ENCODE measurements around the gene API5.
"Not testable (repeated sequence)": the region's sequence is repeated elsewhere in the genome, so short reads cannot be mapped to it uniquely, and the experiment has no call there.

The API5 gene

DNA sequence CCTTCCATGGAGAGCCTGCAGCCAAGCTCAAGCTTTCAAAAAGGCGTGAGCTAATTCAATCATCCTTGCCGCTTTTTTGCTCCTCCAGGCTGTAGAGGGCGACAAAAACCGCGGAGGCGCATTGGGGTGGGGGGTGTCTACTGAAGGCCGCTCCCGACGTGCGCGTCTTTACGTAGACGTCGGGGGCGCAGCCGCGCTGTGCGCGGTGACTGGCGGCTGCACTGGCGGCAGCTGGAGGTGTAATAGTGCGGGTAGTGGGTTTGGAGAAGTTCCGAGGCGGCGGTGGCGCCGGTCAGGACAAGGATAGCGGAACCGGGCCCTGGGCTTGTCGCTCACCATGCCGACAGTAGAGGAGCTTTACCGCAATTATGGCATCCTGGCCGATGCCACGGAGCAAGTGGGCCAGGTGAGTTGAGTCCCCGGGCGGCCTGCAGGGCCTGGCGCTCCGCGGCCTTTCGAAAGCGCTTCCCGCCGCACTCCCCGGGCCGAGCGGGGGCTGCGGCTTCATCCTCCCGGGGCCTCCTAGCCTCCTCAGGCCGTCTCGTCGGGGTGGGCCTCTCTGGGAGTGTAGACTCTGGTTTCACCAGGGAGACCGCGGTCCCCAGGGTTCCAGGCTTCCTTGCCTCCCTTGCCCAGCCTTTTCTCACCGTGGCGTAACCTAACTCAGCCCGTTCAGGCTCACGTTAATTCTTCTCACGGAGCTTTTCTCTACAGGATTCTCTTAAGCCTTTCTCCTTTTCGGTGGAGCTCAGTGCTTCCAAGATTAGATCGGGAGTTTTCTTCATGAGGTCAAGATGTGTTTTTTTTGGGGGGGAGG lies at the start of gene API5:
Gene API5, plus strand, starts transcription at position 206 of the 817 bp plus-strand sequence. Its CDS starts 132 bp downstream, at position 338.
- peak; percentile 89 for DNase-seq

DNA sequence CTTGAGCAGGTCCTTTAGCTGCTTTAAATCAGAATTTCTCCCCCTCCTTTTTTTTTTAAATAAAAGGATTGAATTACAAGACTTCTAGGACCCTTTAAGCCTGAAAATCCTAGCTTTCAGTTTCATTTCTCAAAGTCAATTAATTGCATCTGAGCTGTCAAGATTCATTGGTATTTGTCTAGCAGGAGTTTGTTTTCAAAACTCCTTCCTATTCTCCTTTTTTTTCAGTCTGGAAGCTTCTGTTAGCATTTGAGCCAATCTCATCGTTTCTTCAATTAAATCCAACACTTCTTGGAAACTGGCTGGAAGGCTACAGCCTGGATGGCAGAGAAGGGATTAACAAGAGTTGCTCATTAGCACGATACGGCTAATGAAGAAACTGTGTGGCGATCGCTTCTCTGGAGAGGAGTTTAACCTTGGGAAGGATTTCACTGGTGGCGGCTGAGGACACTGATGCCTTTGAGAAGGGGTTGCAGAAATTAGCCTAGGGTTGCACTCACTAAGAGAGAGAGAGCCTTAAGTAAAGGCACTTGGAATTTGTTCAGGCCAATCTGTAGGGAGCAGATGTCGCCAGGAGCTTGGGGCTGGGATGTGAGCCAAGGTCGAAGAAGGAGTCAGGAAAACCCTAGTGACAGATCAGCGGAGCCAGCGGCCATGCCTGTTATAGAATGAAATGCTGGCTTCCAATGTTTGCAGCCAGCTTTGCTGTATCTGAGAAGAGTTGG lies 43.8 kb upstream of the API5 start:
- no peak for DNase-seq

DNA sequence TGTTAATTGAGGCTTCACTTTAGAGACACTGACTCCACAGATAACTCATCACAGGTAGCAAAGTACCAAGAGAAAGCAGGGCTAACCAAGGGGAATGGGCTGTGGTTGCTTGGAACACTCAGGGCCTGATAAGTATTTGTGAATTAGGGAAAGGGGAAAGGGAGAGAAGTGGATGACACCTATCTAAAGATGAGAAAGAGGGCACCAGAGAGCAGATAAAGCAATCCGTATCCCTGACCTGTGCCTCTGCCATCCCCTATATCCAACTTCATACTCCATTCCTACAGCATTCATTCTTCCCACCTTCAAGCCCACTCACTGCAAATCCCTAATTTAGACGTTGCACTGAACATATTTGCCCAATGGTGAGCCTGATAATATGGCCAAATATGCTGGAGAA lies 43.0 kb upstream of the API5 start:
- no peak for DNase-seq

DNA sequence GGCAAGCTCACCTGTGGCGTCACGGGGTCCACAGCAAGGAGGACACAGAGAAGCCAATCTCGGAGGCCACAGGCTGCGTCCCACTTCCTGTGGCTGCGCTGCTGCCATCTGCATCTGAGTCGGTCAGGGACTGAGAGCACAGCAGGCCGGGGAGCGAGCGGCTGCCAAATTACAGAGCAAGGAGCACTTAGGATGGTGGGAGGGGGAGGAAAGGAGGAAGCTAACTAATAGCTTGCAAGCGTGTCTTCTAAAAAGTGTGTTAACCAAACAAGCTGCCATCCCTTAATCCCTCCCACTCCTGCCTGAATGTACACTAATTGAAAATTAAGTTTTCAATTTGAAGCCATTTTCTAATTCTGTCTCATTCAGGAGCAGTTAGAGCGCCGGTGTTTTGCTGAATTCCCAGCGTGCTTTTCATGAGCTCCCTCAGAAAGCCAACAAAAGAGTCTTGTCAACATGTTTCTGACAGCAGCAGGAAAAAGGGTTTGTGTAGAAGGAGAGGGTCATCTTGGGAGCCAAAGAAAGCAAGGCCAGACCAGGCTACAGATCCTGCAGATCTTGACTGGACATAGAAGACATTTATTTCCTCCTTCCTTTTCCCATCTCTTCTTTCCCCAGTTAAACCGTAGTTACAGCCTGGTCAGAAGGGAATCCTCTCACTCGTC lies 42.4 kb upstream of the API5 start:
- no peak for DNase-seq

DNA sequence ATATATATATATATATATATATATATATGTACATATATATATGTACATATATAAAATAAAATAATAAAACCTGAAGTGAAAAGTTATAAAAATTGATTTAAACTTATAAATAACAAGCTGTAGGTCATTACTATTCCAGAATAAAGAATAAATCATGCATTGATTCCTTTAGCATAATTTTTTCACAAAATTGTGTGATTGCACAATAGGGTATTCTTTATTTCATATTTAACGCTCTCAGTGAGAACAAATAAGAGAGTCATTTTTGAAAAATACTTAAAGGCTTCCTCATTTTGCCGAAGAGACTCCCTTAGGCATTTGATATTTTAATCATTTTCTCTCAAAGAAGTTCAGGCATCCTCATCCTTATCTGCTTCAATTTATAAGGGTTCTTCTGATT lies 41.3 kb upstream of the API5 start:
- DNase-seq = no peak

DNA sequence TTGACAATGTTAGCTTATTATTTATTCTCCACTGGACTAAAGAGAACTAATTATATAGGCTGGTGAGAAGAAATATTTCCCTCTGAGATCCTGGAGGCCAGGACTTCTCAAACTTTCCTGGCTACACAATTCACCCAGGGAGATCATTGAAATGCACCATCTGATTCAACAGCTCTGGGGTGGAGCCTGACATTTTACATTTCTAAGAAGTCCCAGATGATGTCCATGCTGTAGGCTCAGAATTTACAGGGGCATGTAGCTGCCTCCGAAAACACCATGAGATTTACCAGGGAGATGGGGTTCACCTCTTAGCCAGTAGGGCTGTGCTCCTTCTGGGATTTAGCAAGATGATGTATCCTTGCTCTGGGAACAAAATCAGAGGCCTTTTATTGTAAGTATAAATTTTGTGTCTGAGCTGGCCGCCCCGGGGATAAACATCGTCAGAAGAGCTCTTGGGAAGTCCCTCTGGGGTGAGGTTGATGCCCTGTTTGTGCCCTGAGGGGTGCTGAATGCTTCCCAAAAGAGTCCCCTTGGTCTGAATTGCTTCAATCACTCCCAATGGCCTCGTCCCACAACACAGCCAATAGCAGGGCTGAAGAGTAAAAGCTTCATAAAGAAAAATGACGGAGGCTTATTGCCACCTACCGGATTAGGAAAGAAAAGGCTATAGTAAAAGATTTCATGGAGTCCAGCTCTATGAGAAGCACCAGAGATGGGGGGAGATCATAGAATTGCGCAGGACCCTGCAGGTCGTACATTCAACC lies 33.4 kb upstream of the API5 start:
- no peak for DNase-seq

DNA sequence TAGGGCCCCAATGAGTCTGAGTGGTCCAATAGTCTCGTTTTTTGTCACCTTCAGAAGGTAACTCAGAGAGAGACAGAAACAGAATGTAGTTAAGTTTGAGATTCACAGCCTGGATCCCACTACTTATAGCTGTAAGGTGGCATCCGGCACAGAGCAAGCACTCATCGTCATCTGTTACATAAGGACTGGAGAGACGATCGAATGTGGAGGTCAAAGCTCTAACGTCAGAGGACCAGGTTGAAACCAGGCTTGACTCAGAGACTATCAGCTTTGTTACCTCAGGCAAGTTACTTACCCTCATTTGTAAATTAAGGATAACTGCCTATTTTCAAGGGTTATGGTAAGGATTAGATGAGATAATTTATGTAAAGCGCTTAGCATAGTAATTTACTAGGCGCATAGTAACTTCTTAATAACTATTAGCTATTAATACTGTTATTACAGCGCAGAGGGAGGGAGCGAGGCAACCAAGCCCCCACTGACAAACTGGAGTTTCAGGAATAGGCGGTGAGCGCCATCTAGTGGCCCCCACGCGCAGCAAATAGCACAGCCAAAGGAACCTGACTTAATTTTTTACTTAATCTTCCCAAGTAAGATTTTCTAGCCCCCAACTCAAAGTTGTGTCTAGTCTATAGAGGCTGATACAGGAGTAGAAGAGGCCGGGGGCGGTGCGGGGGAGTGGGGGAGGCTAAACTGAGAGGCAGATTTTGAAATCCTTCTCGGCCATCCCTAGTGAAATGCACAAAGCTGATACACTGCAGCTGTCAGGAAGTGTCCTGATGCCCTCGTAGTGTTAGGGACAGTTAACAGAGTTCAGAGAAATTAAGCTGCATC lies 29.0 kb upstream of the API5 start:
- peak; percentile 48 for DNase-seq

DNA sequence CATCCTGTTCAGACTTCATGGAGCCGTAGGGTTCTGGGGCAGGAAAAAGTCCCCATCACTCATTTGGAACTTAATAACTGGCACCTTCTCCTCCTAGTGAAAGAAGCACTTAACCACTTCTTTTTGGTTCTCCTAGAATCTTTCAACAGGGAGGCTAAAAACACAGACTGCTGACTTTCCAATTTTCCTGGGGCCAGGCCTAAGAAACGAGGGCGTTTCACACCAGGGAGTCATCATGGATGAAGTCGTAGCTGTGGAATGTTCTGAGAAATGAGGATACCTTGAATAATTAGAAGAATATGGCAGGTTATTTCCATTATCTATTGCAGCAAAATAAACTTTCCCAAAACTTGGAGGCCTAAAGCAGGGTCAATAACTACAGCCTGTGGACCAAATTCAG lies 26.0 kb upstream of the API5 start:
- no peak for DNase-seq

DNA sequence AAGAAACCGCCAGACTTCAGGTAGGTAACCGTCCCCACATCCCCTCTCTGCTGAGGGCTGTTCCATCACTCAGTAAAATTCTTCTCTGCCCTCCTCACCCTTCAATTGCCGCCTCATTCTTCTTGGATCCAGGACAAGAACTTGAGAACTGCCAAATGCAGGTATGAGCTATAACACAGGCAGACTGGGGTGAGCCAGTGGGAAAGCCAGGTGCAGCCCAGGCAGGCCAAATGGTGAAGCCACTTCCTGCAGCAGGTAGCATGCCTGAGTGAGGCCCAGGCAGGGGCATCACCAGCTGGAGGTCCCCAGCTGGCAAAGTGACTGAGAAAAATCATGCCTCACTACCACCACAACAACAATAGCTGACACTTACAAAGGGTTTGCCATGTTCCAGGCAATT lies 22.4 kb upstream of the API5 start:
- no peak for DNase-seq

DNA sequence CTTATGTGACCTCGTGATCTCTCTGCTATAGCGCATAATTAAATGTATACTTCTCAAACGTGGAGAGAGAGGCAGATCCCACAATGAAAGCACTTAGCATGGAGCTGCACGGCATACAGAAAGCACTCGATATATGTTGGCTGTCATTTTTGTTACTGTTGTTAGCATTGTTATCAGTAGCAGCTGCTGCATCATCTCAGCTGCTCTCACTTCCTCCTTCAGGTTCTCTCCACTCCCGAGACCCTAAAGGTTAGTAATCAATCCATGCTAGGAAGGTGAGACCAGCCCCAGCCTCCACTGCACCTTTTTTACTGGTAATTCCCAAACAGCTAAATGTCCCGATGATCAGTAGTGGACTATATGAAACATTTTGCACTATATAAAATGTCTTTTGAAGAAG lies 13.4 kb upstream of the API5 start:
- no peak for DNase-seq

DNA sequence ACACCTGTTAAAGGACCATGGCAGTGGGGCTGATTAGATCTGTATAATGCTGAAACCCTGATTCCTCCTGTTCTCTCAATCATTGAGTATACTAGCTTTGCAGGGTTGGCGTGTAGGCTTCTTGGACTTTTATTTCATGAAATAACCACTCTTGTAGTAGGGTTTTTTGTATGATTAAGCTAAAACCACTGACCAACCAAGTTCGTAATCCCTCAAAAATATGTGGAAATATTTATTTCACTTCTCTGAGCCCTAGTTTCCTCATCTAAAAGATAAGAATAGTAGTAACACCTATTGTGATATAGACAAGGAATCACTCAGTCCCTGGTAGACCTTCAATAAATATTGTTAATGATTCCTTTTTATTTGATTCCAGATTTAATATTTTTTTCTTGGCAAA lies 4.2 kb downstream of the API5 start:
- DNase-seq = no peak

DNA sequence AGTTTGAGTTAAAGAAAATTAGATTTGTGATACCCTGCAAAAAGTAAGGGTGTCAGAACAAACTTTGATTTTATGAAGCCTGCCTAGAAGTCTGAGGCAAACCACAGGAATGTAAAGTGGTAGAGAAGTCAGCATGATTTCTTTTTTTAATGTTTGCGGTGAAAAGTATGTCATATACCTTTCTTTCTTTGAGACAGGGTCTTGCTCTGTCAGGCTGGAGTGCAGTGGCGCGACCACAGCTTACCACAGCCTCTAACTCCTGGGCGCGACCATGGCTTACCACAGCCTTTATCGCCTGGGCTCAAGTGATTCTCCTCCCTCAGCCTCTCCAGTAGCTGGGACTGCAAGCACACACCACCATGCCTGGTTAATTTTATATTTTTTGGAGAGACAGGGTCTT lies 4.7 kb downstream of the API5 start:
- peak; percentile 21 for DNase-seq

DNA sequence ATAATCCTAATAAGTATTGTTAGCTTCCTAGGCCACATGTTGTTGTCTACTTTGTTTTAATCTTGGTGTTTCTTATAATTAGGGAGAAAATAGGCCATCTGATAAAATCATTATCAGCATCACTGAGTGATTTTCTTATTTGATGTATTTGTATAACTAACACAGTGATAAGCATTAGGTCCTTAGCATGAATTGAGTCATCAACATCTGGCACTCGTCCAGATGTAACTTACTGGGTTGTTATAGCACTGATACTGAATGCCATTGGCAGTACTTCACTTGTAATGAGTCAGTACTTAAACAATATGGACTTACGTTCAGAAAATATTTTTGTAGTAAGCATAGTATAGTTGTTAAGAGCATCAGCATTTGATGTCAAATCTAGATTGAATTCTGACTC lies 16.2 kb downstream of the API5 start:
- DNase-seq = no peak

DNA sequence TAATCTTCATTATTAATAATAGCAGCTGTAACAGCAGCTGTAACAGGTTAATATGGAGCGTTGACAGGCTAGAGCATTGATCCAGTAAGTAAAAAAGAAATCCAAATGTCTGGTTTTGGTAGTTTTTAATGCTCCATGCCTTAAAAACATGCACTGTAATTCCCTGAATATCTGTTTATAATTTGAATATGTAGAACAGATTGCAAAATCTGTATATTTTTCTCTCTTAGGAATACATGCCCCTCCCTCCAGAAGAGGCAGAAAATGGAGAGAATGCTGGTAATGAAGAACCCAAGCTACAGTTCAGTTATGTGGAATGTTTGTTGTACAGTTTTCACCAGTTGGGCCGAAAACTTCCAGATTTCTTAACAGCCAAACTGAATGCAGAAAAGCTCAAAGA lies 16.7 kb downstream of the API5 start:
- DNase-seq = no peak

DNA sequence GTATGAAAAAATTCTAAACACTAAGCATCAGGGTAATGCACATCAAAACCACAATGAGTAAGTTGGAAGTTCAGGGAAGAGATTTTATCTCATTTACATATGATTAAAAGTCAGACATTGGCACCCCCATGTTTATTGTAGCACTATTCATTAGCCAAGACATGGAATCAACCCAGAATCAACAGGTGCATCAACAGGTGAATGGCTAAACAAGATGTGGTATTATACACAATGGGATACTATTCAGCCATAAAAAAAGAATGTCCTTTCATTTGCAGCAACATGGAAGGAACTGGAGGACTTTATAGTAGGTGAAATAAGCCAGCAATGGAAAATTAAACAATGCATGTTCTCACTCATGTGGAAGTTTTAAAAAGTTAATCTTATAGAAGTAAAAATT lies 29.4 kb downstream of the API5 start:
- DNase-seq = no peak

DNA sequence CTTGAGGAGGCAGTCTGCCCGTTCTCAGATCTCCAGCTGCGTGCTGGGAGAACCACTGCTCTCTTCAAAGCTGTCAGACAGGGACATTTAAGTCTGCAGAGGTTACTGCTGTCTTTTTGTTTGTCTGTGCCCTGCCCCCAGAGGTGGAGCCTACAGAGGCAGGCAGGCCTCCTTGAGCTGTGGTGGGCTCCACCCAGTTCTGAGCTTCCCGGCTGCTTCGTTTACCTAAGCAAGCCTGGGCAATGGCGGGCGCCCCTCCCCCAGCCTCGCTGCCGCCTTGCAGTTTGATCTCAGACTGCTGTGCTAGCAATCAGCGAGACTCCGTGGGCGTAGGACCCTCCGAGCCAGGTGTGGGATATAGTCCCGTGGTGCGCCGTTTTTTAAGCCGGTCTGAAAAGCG lies 39.6 kb downstream of the API5 start:
- not testable (repeated sequence) for DNase-seq

DNA sequence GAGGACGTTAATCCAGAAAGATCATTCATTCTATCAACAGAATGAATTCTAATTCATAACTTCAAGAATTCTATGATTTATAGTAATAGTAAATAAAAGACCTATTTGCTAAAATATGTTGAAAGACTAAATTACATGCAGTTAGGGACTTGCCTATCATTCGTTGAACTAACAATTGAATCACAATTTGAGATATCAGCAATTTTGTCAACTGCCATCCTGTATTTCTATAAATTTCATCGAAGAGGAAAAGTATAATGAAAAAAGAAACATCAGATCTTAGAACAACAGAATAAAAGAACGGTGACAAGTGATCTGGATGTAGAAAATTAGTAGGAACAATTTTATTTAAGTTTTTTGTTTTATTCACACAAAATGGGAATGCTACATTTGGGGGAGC lies 42.5 kb downstream of the API5 start:
- no peak for DNase-seq

DNA sequence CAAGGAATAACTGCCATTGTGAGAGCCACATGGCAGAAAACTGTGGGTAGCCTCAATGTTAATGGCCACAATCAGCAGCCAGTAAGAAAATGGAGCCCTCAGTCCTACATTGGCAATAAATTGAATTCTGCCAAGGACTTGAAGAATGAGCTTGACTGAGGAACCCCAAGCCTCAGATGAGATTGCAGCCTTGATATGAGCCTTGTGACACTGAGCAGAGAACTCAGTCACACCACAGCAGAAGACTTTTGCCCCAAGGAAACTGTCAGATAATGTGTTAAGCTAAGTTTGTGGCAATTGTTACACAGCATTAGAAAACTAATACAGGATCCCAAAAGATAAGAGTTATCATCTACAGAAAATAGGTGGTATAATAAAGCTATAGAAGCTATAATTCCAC lies 44.5 kb downstream of the API5 start:
- no peak for DNase-seq

DNA sequence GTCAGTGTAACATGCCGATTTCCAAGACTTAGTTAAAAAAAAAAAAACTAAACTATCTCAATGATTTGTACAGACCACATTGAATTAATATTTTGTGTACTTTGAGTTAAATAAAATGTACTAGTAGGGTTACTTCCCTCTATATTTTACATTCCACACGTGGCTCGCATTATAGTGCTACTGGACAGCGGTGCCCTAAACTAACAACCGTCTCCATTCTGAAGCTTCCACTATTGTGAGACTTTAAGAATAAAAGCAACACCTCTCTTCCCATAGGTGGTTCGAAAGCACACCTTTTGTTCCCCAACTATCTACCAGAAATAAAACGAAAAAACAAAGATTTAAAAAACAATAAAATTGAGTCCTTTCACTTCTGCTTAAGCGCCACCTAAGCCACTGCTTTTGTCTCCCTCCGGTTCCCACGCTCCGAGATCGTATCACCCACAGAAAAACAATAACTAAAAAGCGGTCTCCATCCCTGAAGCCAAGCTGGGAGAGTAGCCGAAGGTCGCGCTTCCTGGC lies 46.5 kb downstream of the API5 start:
- no peak for DNase-seq

DNA sequence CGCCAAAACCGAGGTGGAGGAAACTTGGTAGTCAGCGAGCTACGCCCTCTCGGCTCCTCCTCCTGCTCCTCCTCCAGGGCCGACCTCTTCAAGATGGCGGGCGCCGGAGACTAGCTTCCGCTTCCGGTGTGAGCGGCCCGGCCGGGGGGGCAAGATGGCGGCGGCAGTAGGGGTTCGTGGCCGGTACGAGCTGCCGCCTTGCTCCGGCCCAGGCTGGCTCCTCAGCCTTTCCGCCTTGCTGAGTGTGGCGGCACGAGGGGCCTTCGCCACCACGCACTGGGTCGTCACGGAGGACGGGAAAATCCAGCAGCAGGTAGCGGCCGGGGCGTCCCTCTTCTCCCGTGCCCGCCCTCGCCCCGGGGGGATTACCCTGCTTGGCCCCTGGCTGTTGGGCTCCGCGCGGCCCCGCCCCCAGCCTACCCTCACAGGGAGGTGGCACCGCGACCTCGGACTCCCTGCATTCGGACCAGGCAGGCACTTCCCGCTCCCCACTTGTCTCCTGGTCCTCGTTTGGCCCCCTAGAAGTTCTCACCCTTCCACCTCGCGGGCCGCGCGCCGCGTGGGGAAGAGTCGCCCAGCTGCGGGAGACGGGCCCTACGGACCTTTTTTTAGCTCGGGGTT lies 47.1 kb downstream of the API5 start, which contains the start of gene TTC17:
Gene TTC17, plus strand, starts transcription at position 120 of the 621 bp plus-strand sequence. Its CDS starts 35 bp downstream, at position 155.
- peak; percentile 90 for DNase-seq

DNA sequence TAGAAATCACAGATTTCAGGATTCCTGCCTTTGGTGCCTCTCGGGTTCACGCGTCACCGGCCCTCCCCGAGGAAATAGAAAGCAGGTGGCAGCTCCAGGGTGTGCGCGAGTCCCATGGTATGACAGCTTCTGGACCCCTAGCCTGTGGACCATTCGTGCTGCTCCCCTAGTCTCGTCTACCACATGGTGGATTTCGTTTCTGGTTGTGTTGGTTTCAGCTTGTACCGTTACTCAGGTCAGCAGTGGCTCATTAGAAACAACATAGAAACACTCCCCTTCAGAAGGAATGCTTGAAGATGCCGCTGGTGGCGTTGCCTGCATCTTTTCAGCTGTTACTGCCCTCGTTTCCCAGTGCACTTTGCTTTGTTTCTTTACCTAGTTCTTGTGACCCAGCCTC lies 47.6 kb downstream of the API5 start:
- DNase-seq = no peak
